ENCODE results near the gene IRX6.

Gene IRX6

GRCh38 chr16:55350984-55351383, 27.0 kb downstream of the IRX6 start:
- no peak for DNase-seq (ENCODE audit: low spot score)
- in situ Hi-C loops (cut with MboI; ENCODE audit: low sequenced_read_pairs, unreplicated experiment): no loop called here
- no peak for TF ChIP-seq CTCF (IDR thresholded peaks at IDR 0.05; ENCODE audit: borderline replicate concordance, control extremely low read depth, extremely low read depth, insufficient read depth, missing control alignments)

DNA sequence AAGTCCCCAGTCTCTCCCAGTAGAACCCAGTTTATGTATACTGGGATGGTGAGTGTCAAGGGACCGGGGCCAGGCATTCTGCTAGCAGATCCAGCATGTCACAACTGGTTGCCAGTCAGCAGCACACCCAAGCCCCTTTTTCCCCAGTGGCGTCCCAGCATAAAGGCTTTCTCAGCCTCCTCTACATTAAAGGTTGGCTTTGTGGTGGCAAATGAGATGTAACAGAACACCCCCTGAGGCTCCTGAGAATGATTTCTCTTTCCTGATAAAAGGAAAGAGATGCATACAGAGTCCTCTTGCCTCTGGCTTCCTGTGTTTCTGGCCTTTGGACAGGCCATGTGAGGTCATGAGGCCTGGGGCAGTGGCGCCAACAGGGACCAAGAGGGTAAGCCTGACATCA, 27.9 kb downstream of the IRX6 start:
- in situ Hi-C loops (cut with MboI; ENCODE audit: low sequenced_read_pairs, unreplicated experiment): no loop called here
- no peak for DNase-seq (ENCODE audit: low spot score)
- no peak for TF ChIP-seq CTCF (IDR thresholded peaks at IDR 0.05; ENCODE audit: borderline replicate concordance, control extremely low read depth, extremely low read depth, insufficient read depth, missing control alignments)

GRCh38 chr16:55357241-55357640, 33.2 kb downstream of the IRX6 start:
- DNase-seq (ENCODE audit: low spot score): no peak
- in situ Hi-C loops (cut with MboI; ENCODE audit: low sequenced_read_pairs, unreplicated experiment): no loop called here
- TF ChIP-seq CTCF (IDR thresholded peaks at IDR 0.05; ENCODE audit: borderline replicate concordance, control extremely low read depth, extremely low read depth, insufficient read depth, missing control alignments): no peak

DNA sequence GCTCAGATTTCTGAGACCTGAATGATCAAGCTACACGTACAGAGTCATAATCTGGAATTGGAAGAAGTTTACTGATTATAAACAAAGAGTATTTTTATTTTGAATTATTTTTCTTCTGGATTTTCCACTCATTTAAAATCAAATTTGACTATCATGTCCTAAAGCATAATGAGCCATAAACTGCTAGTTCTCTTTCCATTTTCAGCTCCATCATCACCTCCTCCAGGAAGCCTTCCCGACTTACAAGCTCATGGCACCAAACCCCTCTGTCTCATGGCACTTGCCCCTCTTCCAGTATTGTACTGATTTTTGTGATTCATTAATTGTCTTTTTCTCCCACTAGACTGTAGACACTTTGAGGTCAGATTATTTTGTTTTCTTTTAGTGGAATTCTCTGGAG, 35.9 kb downstream of the IRX6 start:
- no peak for DNase-seq (ENCODE audit: low spot score)
- TF ChIP-seq CTCF (IDR thresholded peaks at IDR 0.05; ENCODE audit: borderline replicate concordance, control extremely low read depth, extremely low read depth, insufficient read depth, missing control alignments): no peak
- in situ Hi-C loops (cut with MboI; ENCODE audit: low sequenced_read_pairs, unreplicated experiment): no loop called here

DNA sequence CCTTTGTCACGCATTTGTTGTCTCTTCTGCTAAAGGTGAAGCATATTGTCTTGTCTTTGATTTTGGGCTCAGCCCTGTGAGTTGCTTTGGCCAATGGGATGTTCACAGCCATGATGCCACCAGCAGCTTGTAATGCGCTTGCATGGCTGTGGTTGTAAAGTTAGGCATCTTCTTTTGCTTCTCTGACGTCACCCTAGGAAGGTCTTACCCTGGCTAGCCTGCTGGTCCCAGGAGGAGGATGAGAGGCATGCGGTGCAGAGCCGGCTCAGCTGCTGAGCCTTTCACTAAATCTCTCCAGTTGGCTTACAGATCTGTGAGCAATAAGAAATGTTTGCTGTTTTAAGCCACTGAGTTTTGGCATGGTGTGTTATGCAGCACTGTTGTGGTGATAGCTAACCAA, 40.8 kb downstream of the IRX6 start:
- no peak for DNase-seq (ENCODE audit: low spot score)
- no peak for TF ChIP-seq CTCF (IDR thresholded peaks at IDR 0.05; ENCODE audit: borderline replicate concordance, control extremely low read depth, extremely low read depth, insufficient read depth, missing control alignments)
- in situ Hi-C loops (cut with MboI; ENCODE audit: low sequenced_read_pairs, unreplicated experiment): no loop called here

- no peak for DNase-seq (ENCODE audit: low spot score)
- TF ChIP-seq CTCF (IDR thresholded peaks at IDR 0.05; ENCODE audit: borderline replicate concordance, control extremely low read depth, extremely low read depth, insufficient read depth, missing control alignments): no peak
- in situ Hi-C loops (cut with MboI; ENCODE audit: low sequenced_read_pairs, unreplicated experiment): no loop called here
Observed at GRCh38 chr16:55367301-55367811, 43.4 kb downstream of the IRX6 start.

All from GM13976 (cell line).